Measurements from ENCODE around the gene TMPRSS6. TPM values are rescaled to one million over a fixed set of nuclear protein-coding genes. Genes with fewer than 3 reads are reported as not detected.

TMPRSS6 gene
- total RNA-seq, 1 experiment from 2014 or later = 0.79 TPM

DNA sequence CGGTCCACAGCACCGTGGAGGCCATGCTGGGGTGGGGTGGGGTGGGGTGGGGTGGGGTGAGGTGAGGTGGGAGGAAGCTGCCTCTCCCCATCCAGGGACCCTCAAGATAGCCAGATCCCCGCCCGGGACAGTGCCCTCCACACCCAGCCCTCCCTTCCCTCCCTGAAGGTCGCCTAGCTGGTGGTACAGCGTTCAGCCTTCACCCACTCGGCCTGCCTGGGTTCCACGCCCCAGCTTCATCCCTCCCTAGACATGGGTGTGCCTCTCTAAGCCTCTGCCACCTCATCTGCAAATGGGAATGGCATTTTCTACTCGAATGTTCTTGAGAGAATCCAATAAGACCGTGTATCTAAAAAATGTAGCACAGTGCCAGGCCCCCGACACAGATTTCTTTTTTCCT lies 40.2 kb downstream of the TMPRSS6 start:
- Histone ChIP-seq H3K36me3 (ENCODE audit: low read depth) (no peaks in the 10 kb centered on the region), H3F3A (ENCODE audit: insufficient read depth, low read depth) (no peaks in the 10 kb centered on the region; the same call in 1 of the 2 replicates), H3K4me1 (replicated peaks; ENCODE audit: insufficient read depth) (peaks cover 12% of the 10 kb centered on the region), H3K79me2 (ENCODE audit: low read depth) (no peaks in the 10 kb centered on the region), H3K9me3 (ENCODE audit: insufficient read depth, low read depth) (no peaks in the 10 kb centered on the region), H3K27ac (no peak overlapping the region), H2AFZ (no peak overlapping the region), H3K9me2 (ENCODE audit: insufficient read depth) (no peaks in the 10 kb centered on the region), H3K4me3 (no peak overlapping the region), H4K20me1 (ENCODE audit: insufficient read depth) (no peaks in the 10 kb centered on the region), H3K4me2 (no peak overlapping the region), H3K27me3 (ENCODE audit: insufficient read depth, low read depth) (peaks cover 40% of the 10 kb centered on the region)
- no TSS peak for BruUV-seq (replicated peaks)
- DNase-seq = no peak
- intact Hi-C loops (cut with micrococcal nuclease; ENCODE audit: unreplicated experiment) = no loop called here
- TF ChIP-seq, protein P1, sequence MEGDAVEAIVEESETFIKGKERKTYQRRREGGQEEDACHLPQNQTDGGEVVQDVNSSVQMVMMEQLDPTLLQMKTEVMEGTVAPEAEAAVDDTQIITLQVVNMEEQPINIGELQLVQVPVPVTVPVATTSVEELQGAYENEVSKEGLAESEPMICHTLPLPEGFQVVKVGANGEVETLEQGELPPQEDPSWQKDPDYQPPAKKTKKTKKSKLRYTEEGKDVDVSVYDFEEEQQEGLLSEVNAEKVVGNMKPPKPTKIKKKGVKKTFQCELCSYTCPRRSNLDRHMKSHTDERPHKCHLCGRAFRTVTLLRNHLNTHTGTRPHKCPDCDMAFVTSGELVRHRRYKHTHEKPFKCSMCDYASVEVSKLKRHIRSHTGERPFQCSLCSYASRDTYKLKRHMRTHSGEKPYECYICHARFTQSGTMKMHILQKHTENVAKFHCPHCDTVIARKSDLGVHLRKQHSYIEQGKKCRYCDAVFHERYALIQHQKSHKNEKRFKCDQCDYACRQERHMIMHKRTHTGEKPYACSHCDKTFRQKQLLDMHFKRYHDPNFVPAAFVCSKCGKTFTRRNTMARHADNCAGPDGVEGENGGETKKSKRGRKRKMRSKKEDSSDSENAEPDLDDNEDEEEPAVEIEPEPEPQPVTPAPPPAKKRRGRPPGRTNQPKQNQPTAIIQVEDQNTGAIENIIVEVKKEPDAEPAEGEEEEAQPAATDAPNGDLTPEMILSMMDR (conservative IDR thresholded peaks at IDR 0.05) = no peak
- TF ChIP-seq EZH2 (IDR thresholded peaks at IDR 0.05; ENCODE audit: low read depth) = no peak
- ChIA-PET POLR2A (ENCODE audit: unreplicated experiment) (no interaction called here), CTCF (no interaction called here)

DNA sequence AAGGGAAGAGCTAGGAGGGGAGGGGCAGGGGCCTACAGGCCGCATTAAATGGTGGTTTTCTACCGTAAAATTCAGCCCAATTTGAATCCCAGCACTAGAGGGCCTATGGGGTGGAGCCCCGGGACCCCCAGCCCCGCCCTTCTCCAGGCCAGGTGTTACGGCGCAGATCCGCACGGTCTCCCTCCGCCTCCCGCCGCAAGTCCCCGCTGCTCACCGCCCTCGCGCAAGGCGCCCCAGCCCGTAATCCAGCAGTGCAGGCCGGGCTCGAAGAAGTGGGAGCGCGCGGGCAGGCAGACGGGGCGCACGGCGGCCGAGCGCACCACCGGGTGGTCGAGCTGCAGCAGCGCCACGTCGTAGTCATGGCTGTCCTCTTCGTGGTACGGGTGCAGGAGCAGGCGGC lies 40.7 kb downstream of the TMPRSS6 start:
- TF ChIP-seq, protein P1 (conservative IDR thresholded peaks at IDR 0.05) = no peak
- no peak for TF ChIP-seq EZH2 (IDR thresholded peaks at IDR 0.05; ENCODE audit: low read depth)
- intact Hi-C loops (cut with micrococcal nuclease; ENCODE audit: unreplicated experiment) = no loop called here
- H3K27me3 ChIP-seq (ENCODE audit: insufficient read depth, low read depth) = peaks cover 35% of the 10 kb centered on the region
- H3F3A ChIP-seq (ENCODE audit: insufficient read depth, low read depth) = no peaks in the 10 kb centered on the region; the same call in 1 of the 2 replicates
- DNase-seq = no peak
- peaks cover 13% of the 10 kb centered on the region for H3K4me1 ChIP-seq (replicated peaks; ENCODE audit: insufficient read depth)
- H2AFZ ChIP-seq = no peak overlapping the region
- no peak overlapping the region for H3K4me3 ChIP-seq
- POLR2A ChIA-PET (ENCODE audit: unreplicated experiment) = no interaction called here
- no peak overlapping the region for H3K4me2 ChIP-seq
- H3K9me3 ChIP-seq (ENCODE audit: insufficient read depth, low read depth) = no peaks in the 10 kb centered on the region
- no peaks in the 10 kb centered on the region for H3K9me2 ChIP-seq (ENCODE audit: insufficient read depth)
- CTCF ChIA-PET = no interaction called here
- no peaks in the 10 kb centered on the region for H3K36me3 ChIP-seq (ENCODE audit: low read depth)
- no peak overlapping the region for H3K27ac ChIP-seq
- H3K79me2 ChIP-seq (ENCODE audit: low read depth) = no peaks in the 10 kb centered on the region
- BruUV-seq (replicated peaks) = no TSS peak
- H4K20me1 ChIP-seq (ENCODE audit: insufficient read depth) = no peaks in the 10 kb centered on the region

GRCh38 chr22:37067428-37067827 lies 42.1 kb downstream of the TMPRSS6 start:
- CTCF ChIA-PET = interaction anchor here (0.6 kb wide), 1 partner anchor 31 kb away, joined by 3 read pairs; no protein-coding TSS in a partner anchor
- intact Hi-C loops (cut with micrococcal nuclease; ENCODE audit: unreplicated experiment) = no loop called here
- Histone ChIP-seq H3K36me3 (ENCODE audit: low read depth) (no peaks in the 10 kb centered on the region), H3F3A (ENCODE audit: insufficient read depth, low read depth) (no peaks in the 10 kb centered on the region; the same call in 1 of the 2 replicates), H3K9me2 (ENCODE audit: insufficient read depth) (no peaks in the 10 kb centered on the region), H3K79me2 (ENCODE audit: low read depth) (no peaks in the 10 kb centered on the region), H3K4me1 (replicated peaks; ENCODE audit: insufficient read depth) (peaks cover 27% of the 10 kb centered on the region), H3K4me3 (no peak overlapping the region), H3K9me3 (ENCODE audit: insufficient read depth, low read depth) (no peaks in the 10 kb centered on the region), H3K27ac (no peak overlapping the region), H3K4me2 (no peak overlapping the region), H4K20me1 (ENCODE audit: insufficient read depth) (no peaks in the 10 kb centered on the region), H2AFZ (no peak overlapping the region), H3K27me3 (ENCODE audit: insufficient read depth, low read depth) (peaks cover 27% of the 10 kb centered on the region)
- POLR2A ChIA-PET (ENCODE audit: unreplicated experiment) = interaction anchor here (0.6 kb wide), 1 partner anchor 815 kb away, joined by 3 read pairs; no protein-coding TSS in a partner anchor
- TF ChIP-seq, protein P1 (conservative IDR thresholded peaks at IDR 0.05) = no peak
- no peak for TF ChIP-seq EZH2 (IDR thresholded peaks at IDR 0.05; ENCODE audit: low read depth)
- no TSS peak for BruUV-seq (replicated peaks)
- DNase-seq = no peak
